Measurements from ENCODE around the gene NHEJ1. TPM values are rescaled to one million over a fixed set of nuclear protein-coding genes. Genes with fewer than 3 reads are reported as not detected.

NHEJ1 gene
- total and polyA plus RNA-seq, 2 donors (not counting 3 experiments of a cell fraction or from before 2014, with no cell fraction given): 12.8 to 12.9 TPM

- no peaks in the 10 kb centered on the region for H3K9me3 ChIP-seq (replicated peaks; ENCODE audit: control insufficient read depth, insufficient read depth, low read length)
- no peak overlapping the region for H3K9ac ChIP-seq (replicated peaks; ENCODE audit: extremely low read depth, insufficient read depth, low read length)
- no peak for FAIRE-seq
- TF ChIP-seq FOS (IDR thresholded peaks at IDR 0.05; ENCODE audit: borderline replicate concordance, insufficient read depth, low read length) (no peak), CTCF (IDR thresholded peaks at IDR 0.05; ENCODE audit: extremely low read depth in 1 of 2, insufficient read depth in 1 of 2, low read depth in 1 of 2, low read length in 2 of 2) (no peak), POLR2AphosphoS5 (IDR thresholded peaks at IDR 0.05; ENCODE audit: insufficient read depth, low read depth, low read length) (no peak), MYC (IDR thresholded peaks at IDR 0.05; ENCODE audit: low read depth, low read length) (no peak), GATA2 (IDR thresholded peaks at IDR 0.05; ENCODE audit: insufficient read depth, insufficient read length, low read depth, low read length) (no peak), EZH2 (IDR thresholded peaks at IDR 0.05; ENCODE audit: borderline replicate concordance, low read depth, low read length, severe bottlenecking) (no peak), POLR2A (IDR thresholded peaks at IDR 0.05; ENCODE audit: low read depth, low read length) (no peak), JUN (IDR thresholded peaks at IDR 0.05; ENCODE audit: borderline replicate concordance, insufficient read depth, insufficient read length, low read depth) (no peak)
- TF ChIP-seq, protein P1, sequence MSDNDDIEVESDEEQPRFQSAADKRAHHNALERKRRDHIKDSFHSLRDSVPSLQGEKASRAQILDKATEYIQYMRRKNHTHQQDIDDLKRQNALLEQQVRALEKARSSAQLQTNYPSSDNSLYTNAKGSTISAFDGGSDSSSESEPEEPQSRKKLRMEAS (IDR thresholded peaks at IDR 0.05; ENCODE audit: insufficient read depth, insufficient read length): no peak
- H3K27me3 ChIP-seq (ENCODE audit: control insufficient read depth in 2 of 2, insufficient read depth in 2 of 2, low read length in 2 of 2): no peaks in the 10 kb centered on the region
- CTCF ChIA-PET: interaction anchor here (3.2 kb wide), 2 partner anchors 15 to 16 kb away, joined by 15 to 23 read pairs; no protein-coding TSS in a partner anchor
- dilution Hi-C loops (cut with MboI; ENCODE audit: extremely low pct_ligation_motif_present, low sequenced_read_pairs): no loop called here
- H2AFZ ChIP-seq (ENCODE audit: low read depth, low read length): no peak overlapping the region
- H3K36me3 ChIP-seq (ENCODE audit: control insufficient read depth in 2 of 2, extremely low read depth in 1 of 2, insufficient read depth in 2 of 2, low read length in 2 of 2): no peaks in the 10 kb centered on the region
- intact Hi-C loops (cut with micrococcal nuclease): no loop called here
- no peak overlapping the region for H3K4me2 ChIP-seq (ENCODE audit: insufficient read depth, low read length)
- H3K79me2 ChIP-seq (ENCODE audit: control insufficient read depth, insufficient read depth, low read length): no peaks in the 10 kb centered on the region
- no peaks in the 10 kb centered on the region for H3K4me1 ChIP-seq (ENCODE audit: control insufficient read depth, extremely low read depth, insufficient read depth, low read length)
- BruUV-seq (replicated peaks): no TSS peak
- H3K4me3 ChIP-seq (replicated peaks in 1 of 3; ENCODE audit: insufficient read depth in 1 of 3, low read depth in 1 of 3, low read length in 3 of 3): no peak overlapping the region
- no peak overlapping the region for H3K27ac ChIP-seq (ENCODE audit: insufficient read depth, low read depth, low read length)
- no peak for DNase-seq (ENCODE audit: low read depth, low spot score)
- no peaks in the 10 kb centered on the region for H4K20me1 ChIP-seq (replicated peaks; ENCODE audit: control insufficient read depth, extremely low read depth, insufficient read depth, low read length)
- POLR2A ChIA-PET: interaction anchor here (0.6 kb wide), 1 partner anchor 30 kb away, joined by 3 read pairs; no protein-coding TSS in a partner anchor
- H3K9me1 ChIP-seq (replicated peaks; ENCODE audit: control insufficient read depth, extremely low read depth, insufficient read depth, low read length): no peaks in the 10 kb centered on the region
These were observed 71.3 kb downstream of the NHEJ1 start for GRCh38 chr2:219089330-219089729.
